Measurements from ENCODE around the gene KNG1.

- TF ChIP-seq CTCF (IDR thresholded peaks at IDR 0.05) = no peak
- TF ChIP-seq EP300 (IDR thresholded peaks at IDR 0.05) = no peak
- no peak for TF ChIP-seq POLR2A (IDR thresholded peaks at IDR 0.05)
Measured at GRCh38 chr3:186722457-186722856, 5.3 kb downstream of the KNG1 start.

Measured in ovary (tissue), 3 donors.